Measurements from ENCODE around the gene EPS15.

- TF ChIP-seq ETS1 (IDR thresholded peaks at IDR 0.05) (no peak), ZNF331 (CRISPR knock-in tag; IDR thresholded peaks at IDR 0.05; ENCODE audit: low read depth) (no peak), CTCF (conservative IDR thresholded peaks at IDR 0.05; ENCODE audit: low read depth in 2 of 2) (no peak), EZH2phosphoT487 (IDR thresholded peaks at IDR 0.05; ENCODE audit: unreplicated experiment) (no peak), POLR2AphosphoS5 (IDR thresholded peaks at IDR 0.05; ENCODE audit: low read depth) (no peak), EZH2 (IDR thresholded peaks at IDR 0.05; ENCODE audit: low read depth, unreplicated experiment) (no peak), JUNB (IDR thresholded peaks at IDR 0.05; ENCODE audit: unreplicated experiment) (no peak), REST (IDR thresholded peaks at IDR 0.05; ENCODE audit: unreplicated experiment) (no peak), ZNF462 (CRISPR knock-in tag; IDR thresholded peaks at IDR 0.05) (no peak), CREB1 (CRISPR knock-in tag; IDR thresholded peaks at IDR 0.05; ENCODE audit: low read depth) (no peak), ZNF114 (CRISPR knock-in tag; IDR thresholded peaks at IDR 0.05) (no peak)
Measured at GRCh38 chr1:51304360-51304759, 214.7 kb downstream of the EPS15 start.
